ENCODE data around the gene FAM111B.
A peak's percentile ranks its signal among the peaks of the same experiment; 100 is the strongest.
"Not testable (repeated sequence)": the region's sequence is repeated elsewhere in the genome, so short reads cannot be mapped to it uniquely, and the experiment has no call there.

Gene FAM111B

DNA sequence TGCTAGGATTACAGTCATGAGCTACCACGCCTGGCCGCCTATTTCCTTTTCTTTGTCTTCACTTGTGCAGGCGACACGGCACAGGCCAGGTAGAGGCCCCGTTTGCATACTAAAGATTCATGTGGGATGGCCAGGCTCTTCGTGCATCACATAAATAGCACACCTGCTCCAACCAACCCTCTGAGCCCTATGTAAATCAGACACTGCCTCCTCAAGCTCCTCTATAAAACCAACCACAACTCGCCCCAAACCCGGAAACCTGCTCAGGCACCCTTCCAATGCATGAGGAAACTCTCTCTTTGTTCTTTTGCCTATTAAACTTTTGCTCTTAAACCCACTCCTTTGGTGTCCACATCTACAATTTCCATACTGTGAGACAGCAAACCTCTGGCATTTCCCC lies 9.1 kb upstream of the FAM111B start:
- not testable (repeated sequence) for DNase-seq (ENCODE audit: low spot score)

DNA sequence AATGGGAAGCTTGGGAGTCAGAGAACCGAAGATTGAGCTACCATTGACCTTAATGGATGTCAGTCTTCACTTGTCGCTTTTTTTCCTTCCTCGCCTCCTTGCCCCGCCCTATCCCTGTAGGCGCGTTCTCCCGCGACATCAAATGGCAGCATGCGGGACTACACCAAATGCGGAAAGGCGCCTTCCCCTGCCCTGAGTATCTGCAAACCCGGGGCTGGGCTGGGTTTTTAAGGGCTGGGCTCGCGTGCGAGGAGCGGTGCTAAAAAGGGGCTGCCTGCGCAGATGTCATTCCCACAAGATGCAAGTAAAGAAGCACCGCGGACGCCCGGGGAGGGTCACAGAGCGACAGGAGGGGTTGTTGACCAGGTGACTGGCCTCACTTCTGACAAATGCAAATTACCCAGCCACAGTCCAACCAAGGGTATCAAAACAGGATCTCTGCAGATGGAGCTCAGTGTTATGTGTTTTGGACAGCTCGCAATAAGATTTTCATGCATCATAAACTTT lies 4.7 kb upstream of the FAM111B start:
- no peak for DNase-seq (ENCODE audit: low spot score)

DNA sequence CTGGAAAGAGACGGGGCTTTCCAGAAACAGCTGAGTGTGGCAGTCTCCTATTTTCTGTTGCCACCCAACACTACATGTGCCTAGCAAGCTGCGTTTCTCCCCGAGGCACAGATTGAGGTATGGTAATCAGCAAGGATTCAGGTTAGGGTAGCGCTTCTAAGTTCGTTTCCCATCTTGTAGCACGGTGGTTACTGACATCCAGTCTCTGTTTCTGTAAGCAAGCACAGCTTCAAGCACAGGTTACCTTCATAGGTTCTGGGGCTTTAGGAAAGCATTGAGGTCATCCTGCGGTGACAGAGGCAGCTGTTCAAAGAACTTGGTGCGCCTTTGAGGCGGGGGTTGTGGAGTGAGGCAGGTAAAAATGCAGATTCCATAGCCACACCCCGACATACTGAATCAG lies 684 bp downstream of the FAM111B start:
- not testable (repeated sequence) for DNase-seq (ENCODE audit: low spot score)

DNA sequence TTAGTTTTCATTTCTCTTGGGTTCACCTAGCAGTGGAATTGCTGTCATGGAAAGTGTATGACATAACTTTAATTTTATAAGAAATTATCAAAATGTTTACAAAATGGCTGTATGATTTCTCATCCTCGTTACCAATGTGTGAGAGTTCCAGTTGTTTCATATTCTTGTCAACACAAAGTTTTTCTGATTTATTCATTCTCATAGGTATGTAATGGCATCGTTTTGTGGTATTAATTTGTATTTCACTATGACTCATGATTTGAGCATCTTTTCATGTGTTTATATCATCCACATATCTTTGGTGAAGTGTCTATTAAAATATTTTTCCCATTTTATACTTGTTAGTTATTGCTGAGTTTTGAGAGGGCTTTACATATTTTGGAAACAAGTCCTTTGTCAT lies 5.5 kb downstream of the FAM111B start:
- no peak for DNase-seq (ENCODE audit: low spot score)

DNA sequence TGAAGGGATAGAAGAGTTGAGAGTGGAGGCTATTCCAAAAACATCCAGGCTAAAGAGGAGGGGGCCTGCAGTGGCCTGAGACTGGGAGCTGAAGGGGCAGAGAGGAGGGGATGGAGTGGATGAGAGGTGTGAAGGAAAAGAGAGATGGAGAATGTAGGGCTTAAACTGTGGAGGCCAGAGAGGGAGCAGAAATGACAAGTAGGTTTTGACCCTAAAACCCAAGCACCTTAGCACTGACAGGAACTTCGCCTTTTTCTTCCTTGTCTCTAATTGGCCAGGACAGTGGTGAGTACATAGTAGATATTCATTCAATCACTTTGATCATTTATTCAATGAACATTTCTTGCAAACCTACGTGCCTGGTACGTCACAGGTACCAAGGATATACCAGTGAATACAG lies 7.3 kb downstream of the FAM111B start:
- no peak for DNase-seq (ENCODE audit: low spot score)

DNA sequence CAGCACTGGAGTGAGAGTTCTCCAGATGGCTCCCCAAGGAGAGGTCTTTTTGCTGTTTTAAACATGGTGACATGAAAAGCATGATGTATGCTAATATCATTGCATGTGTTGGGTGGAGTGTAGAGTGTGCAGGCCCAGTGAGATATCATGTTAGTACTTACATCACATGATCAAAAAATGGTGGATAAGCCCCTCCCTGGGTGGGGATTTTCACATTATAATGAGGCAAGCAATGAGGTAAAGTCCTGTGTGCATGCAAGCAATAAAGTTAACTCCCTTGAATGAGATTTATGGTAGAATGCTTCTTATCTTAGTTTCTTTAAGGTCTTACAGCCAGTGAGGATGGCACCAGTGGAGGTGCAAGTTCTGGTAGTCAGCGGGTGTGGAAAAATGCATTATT lies 8.5 kb downstream of the FAM111B start:
- no peak for DNase-seq (ENCODE audit: low spot score)

DNA sequence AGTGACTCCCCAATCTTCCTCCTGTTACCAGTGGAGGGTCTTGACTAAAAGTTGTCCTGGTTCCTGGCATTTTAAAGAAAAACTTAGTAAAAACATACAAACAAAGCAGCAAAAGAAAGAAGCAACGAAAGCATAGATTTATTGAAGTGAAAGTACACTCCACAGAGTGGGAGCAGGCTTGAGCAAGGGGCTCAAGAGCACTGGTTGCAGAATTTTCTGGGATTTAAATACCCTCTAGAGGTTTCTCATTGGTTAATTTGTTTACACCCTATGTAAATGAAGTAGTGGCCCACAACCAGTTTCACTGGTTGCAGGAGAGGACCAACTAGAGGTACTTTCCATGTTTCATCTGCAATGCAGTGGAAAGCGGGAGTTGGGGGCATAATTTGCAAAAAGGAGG lies 10.7 kb downstream of the FAM111B start:
- DNase-seq (ENCODE audit: low spot score) = no peak

DNA sequence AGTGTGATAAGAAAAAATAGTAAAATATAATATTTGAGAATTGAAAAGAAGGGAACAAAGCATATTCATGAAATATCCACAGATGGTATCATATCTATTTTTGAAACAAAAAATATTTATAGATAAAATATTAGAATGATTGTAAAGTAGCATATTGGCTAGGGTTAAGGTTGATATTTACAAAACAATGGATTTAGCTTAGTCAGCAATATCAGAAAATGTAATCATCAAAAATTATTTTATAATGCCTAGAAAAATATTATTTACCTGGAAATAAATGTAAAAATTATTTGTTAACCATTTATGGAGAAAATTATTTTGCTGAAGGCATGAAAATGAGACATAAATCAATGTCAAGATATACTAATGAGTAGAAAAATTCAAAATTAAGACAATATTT lies 12.8 kb downstream of the FAM111B start:
- DNase-seq (ENCODE audit: low spot score) = no peak

DNA sequence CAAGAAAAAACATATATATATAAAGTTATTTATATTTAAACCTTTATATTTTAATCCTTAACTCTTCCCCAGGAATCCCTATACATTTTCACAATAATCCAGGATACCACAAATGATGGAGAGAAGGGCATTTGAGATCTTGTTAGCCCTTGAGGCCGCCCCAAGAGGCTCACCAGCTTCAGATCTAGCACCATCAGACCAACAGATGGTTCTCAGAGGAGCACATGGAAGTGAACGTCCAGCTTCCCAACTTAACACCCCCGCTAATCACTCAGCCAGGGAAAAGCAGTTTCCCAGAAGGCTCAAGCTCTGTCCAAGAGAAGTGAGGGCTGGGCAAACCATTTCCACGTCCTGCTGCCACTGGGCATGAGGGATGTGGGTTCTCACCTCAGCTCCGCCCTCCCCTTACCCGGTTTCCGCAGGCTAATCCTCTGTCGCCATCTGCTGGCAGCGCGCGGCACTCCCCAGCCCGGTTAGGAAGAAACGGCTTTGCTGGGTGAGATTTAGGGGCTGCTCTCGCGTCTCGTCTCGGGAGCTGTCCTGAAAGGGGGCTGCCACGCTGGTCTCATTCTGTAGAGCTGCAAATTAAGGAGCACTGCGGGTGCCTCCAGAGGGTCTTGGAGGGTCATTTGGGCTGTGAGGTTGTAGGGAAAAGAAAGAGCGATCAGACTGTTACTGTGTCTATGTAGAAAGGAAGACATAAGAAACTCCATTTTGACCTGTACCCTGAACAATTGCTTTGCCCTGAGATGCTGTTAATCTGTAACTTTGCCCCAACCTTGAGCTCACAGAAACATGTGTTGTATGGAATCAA lies 28.8 kb downstream of the FAM111B start:
- DNase-seq (ENCODE audit: low spot score) = peak; percentile 26

DNA sequence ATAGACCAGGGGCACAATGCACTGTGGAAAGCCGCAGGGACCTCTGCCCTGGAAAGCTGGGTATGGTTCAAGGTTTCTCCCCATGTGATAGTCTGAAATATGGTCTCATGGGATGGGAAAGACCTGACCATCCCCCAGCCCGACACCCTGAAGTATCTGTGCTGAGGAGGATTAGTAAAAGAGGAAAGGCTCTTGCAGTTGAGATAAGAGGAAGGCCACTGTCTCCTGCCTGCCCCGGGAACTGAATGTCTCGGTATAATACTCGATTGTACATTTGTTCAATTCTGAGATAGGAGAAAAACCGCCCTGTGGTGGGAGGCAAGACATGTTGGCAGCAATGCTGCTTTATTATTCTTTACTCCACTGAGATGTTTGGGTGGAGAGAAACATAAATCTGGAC lies 29.5 kb downstream of the FAM111B start:
- not testable (repeated sequence) for DNase-seq (ENCODE audit: low spot score)

DNA sequence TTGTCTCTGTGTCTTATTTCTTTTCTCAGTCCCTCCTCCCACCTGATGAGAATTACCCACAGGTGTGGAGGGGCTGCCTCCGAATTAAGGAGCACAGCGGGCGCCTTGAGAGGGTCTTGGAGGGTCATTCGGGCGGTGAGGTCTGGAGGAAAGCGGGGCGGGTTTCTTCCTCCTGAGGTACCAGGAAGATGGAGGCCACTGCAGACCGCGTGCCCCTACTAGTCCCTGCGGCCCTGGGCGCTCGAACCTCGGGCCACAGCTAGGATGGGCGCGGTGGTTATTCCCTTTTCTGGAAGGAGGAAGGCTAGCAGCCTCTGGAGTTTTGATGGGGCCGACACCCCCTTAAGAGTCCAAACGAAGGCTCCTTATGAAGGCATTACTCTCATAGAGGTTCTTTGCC lies 30.2 kb downstream of the FAM111B start:
- DNase-seq (ENCODE audit: low spot score) = no peak

DNA sequence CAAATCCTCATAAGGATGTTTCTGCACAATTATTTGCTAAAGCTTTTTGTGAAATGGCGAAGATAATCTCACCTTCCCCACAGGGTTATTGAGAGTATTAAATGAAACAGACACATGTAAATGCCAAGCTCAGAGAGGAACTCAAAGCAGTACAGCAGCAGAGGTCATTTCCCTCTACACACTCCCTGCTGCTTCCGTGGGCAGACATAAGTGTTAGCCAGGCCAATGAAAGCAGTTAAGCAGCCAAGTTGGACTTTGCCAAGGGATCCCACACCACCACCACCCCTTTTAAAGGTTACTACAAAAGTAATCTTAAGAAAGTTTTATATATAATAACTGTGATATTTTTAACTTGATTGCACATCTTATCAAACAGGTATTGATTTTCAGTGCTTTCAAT lies 31.6 kb downstream of the FAM111B start:
- DNase-seq (ENCODE audit: low spot score) = no peak

DNA sequence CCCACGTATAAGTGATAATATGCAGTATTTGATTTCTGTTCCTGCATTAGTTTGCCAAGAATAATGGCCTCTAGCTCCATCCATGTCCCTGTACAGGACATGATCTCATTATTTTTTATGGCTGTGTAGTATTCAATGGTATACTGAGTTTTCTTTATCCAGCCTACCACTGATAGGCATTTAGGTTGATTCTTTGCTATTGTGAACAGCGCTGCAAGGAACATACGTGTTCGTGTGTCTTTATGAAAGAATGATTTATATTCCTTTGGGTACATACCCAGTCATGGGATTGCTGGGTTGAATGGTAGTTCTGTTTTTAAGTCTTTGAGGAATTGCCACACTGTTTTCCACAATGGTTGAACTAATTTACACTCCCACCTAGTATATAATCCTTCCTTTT lies 34.2 kb downstream of the FAM111B start:
- DNase-seq (ENCODE audit: low spot score) = no peak

DNA sequence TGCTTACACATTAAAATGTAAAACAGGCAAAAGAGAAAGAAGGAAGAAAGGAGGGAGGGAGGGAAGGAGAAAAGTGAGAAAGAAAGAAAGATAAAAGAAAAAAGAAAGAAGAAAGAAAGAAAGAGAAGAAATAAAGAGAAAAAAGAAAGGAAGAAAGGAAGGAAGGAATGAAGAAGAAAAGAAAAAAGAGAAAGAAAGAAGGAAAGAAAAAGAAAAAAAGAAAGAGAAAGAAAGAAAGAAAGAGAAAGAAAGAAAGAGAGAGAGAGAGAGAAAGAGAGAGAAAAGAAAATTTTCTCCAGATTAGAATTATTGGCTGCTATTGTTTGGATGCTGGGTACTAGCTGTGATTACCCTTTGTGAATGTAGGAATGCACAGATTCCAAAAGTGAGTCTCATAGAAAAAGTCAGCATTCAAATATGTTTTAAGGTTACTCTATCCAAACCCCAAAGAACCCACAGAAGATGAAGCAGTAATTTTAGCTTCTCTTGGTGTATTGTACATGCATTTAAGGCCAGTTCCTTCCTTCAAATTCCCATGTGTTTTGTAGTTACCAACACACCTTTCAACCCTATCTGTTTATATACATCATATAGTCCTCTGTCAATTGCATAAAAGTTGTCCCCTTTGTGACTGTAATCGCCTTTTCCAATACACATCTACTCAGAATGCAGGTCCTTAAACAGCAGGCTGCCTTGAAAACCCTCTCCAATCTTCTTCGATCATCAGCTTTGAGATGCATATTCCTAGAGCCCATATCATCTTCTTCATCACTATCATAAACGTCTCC lies 34.8 kb downstream of the FAM111B start:
- no peak for DNase-seq (ENCODE audit: low spot score)

DNA sequence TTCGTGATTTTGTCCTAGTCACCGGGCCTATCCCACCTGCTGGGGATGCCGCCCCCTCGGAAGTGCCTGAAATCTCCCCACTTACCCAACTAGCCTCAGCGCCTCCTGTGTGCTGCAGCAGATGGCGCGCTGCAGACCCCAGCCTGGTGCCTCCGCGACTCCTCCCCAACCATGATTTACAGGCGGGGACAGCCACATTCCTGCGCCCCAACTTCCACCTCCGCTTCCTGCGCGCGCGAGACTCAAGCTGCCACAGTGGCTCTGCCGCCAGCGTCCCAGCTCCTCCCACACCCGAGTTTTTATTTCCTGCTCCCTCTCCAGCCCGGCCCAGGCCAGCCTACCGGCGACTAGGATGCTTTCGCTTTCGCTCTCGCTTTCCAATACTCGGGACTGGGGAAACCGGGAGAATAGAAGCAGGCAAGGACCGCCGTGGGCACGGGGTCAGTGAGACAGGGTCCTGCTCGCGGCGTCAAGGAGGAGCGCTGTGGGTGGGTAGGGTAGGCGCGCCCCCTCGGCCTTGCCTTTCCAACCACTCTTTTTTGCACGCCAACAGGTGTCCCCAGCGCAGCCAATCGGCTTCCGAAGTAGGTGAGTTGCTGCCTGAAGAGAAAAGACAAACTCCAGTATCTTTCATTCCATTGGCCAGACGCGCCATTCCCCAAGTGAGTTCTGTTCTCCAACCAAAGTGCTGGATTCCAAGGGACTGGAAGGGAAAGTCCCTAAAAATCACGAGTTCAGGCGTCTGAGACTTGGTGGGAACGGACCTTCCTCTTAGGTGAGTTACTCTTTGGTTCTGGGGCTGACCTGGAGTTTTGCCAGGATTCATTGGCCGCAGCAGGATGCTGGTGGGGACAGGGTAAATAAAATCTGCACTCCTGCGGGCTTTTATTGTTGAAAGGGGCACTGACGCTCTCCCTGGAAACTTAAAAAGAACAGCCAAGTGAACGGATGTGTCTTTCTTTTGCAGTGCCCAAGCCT lies 35.8 kb downstream of the FAM111B start, which contains the start of gene FAM111A:
FAM111A (plus strand) TSS at position 327 of the 978 bp plus-strand sequence. CDS start 6,017 bp downstream, outside the sequence.
- peak; percentile 88 for DNase-seq (ENCODE audit: low spot score)

DNA sequence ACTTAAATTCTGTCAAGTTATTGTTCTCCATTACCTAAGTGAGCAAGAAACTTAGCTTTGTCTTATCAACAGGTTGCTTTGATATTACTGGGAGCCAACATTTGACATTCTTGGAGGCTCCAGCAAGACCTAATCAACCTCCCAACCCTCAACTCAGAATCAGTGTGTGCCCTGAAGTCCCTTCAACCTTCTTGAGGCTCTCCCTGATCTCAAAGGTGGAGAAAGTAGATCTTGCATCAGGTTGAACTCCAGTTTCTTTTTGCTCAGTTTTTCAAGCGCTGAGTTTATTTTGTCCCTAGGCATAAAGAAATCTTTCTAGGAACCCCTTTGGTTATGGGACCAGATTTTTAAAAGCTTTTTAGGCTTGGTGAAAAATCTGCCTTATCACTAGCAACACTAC lies 37.1 kb downstream of the FAM111B start:
- no peak for DNase-seq (ENCODE audit: low spot score)

DNA sequence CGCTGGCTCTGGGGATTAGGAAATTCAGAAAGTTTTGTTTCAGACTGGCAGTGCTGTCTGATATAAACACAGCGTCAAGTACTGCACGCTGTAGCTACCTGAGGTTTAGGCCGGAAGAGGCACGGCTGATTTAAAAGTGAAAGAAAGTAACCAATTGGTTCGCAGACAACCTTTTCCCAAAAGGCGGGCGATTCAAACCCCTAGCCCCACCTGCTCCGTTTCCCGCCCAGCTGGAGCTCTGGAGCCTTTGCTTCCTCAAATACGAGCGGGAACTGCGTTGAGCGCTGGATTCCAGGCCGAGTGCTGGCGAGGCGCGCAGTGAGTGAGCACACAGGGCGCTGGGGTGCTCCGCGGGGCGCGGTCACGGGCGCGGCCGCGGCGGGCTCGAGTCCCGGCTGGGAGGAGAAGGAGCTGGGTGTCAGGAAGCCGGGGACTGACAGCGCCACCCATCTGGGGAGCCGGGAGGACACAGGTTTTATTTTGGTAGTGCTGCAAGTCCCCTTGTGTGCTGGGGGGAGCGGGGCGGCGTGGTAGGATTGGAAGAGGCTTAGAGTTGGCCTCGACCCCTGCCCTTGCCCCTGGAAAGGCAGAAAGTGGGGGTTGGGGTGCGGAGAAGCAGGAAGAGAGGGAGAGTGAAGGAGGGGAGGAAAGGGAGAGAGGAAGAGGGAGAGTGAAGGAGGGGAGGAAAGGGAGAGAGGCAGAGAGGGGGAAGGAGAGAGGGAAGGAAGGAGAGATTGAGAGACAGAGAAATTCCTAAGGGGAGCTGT lies 37.7 kb downstream of the FAM111B start:
- peak; percentile 73 for DNase-seq (ENCODE audit: low spot score)

DNA sequence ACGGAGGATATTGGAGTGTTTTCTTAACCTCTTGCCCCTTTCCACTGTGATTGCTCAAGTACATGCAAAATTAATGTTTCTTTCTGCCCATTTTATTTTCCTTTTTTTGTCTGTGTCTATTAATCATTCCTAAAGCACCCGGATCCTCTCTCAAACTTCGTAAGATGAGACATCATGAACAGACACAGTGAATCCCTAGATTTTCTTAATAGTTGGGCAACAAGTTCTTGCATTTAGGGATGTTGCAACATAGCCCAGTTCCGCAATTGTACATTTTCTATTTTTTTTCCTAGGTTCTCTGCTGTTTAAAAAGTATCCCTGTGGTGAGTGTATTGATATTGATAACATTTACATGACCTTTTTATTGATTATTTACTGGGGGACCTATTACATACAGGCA lies 38.5 kb downstream of the FAM111B start:
- no peak for DNase-seq (ENCODE audit: low spot score)

DNA sequence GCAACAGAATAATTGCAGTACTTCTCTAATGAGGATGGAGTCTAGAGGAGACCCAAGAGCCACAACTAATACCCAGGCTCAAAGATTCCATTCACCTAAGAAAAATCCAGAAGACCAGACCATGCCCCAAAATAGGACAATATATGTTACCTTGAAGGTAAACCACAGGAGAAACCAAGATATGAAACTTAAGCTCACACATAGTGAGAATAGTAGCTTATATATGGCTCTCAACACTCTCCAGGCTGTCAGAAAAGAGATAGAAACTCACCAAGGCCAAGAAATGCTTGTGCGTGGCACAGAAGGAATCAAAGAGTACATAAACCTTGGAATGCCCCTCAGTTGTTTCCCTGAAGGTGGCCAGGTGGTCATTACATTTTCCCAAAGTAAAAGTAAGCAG lies 44.7 kb downstream of the FAM111B start:
- no peak for DNase-seq (ENCODE audit: low spot score)

DNA sequence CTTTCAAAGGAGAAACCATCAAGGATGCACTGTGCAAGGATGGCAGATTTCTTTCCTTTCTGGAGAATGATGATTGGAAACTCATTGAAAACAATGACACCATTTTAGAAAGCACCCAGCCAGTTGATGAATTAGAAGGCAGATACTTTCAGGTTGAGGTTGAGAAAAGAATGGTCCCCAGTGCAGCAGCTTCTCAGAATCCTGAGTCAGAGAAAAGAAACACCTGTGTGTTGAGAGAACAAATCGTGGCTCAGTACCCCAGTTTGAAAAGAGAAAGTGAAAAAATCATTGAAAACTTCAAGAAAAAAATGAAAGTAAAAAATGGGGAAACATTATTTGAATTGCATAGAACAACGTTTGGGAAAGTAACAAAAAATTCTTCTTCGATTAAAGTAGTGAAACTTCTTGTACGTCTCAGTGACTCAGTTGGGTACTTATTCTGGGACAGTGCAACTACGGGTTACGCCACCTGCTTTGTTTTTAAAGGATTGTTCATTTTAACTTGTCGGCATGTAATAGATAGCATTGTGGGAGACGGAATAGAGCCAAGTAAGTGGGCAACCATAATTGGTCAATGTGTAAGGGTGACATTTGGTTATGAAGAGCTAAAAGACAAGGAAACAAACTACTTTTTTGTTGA lies 45.4 kb downstream of the FAM111B start:
- no peak for DNase-seq (ENCODE audit: low spot score)

DNA sequence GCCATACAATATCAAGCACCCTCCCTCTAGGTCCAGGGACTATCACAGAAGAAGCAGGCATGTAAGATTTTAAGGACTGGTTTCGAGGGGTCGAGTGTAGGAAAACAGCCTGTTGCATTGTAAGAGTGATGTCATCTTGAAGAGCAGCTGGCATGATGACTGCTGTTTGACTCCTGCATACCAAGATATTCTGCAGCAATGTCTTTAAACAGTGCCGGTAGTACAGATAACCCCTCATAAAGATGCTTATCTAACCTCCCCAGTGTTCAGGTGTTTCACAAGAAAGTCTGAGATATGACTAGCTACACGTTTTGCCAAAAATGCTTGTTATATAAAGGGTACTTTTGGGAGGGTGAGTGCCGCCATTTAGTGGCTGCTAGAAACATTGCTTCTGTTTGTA lies 47.6 kb downstream of the FAM111B start:
- DNase-seq (ENCODE audit: low spot score) = no peak
